ENCODE data around the gene HSF2BP.
"Not testable (repeated sequence)": the region's sequence is repeated elsewhere in the genome, so short reads cannot be mapped to it uniquely, and the experiment has no call there.

The HSF2BP gene

GRCh38 chr21:43596616-43597015 lies 62.7 kb downstream of the HSF2BP start:
- no peak for DNase-seq

DNA sequence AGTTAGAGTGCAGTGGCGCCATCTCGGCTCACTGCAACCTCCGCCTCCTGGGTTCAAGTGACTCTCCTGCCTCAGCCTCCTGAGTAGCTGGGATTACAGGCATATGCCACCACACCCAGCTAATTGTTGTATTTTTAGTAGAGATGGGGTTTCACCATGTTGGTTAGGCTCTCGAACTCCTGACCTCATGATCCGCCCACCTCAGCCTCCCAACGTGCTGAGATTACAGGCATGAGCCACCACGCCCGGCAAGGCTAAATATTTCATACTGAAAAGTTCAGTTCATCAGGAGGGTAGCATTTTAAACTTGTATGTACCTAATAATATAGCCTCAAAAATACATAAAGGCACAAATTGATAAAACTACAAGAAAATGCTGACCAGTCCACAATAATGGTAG lies 63.5 kb downstream of the HSF2BP start:
- DNase-seq, result not testable (repeated sequence)

- no peak for DNase-seq
Measured at GRCh38 chr21:43593078-43593477, 66.2 kb downstream of the HSF2BP start.

DNA sequence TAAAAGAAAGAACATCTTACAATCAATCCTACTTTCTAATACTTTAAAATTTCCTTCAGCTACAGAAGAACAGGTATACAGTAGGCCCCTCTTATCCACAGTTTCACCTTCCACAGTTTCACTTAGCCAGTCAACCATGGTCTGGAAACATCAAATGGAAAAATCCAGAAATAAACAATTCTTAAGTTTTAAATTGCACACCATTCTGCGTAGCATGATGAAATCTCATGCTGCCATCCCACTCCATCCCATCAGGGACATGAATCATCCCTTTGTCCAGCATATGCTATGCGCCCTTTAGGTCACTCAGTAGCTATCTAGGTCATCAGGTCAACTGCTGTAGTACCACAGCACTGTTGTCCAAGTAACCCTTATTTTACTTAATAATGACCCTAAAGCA lies 67.7 kb downstream of the HSF2BP start:
- DNase-seq, result no peak

GRCh38 chr21:43590194-43590593 lies 69.1 kb downstream of the HSF2BP start:
- no peak for DNase-seq

- no peak for DNase-seq
Measured at GRCh38 chr21:43588957-43589356, 70.3 kb downstream of the HSF2BP start.

DNA sequence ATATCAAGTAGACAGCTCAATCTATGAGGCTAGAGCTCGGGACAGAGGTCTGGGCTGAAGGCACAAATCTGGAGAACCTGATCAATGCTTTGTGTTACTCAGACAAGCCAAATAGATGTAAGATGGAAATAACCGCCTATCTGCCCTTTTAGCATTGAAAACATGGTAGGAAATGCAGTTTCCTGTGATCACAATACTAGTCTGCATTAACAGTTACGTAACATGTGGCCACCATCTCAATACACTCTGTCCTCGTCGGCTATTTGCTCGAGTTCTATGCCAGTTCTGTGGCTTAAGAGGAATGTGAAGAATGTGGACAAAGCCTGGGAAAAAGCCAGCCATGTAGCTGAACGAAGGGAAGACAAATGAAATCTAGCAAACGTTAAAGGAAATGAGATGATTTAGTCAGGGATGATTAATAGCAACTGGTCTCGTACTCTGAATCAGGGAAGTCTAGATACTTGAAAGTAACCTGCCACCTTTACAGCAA lies 73.3 kb downstream of the HSF2BP start:
- no peak for DNase-seq

DNA sequence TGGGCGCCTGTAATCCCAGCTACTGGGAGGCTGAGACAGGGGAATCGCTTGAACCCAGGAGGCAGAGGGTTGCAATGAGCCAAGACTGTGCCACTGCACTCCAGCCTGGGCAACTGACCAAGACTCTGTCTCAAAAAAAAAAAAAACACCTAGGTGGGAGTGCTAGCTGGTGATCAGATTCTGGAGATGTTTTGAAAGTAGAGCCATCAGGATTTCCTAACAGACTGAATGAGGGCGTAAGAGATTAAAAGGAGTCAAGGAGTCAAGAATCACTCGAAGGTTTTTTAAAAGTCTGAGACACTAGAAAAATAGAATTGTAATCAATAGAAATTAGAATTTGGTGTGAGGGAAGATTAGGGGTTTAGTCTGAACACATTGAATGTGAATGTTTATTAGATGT lies 73.8 kb downstream of the HSF2BP start:
- no peak for DNase-seq

DNA sequence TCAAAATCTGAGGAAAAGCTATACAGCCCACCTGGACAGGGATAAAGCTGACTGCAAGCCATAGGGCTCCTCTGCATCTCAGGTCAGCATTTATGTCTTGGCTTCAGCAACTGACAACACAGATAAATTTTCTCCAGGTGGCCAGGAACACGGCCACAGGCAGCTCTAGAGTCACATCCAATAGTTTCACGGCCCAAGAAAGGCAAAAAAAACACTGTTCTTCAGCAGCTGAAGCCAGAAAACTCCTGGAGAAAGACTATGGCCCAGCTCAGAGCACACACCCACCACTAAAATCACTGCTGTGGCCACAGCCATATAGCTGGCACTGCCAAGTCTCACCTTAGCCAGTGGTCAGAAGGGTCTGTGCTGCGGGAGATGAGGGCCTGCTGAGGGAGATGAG lies 77.8 kb downstream of the HSF2BP start:
- DNase-seq, result no peak

DNA sequence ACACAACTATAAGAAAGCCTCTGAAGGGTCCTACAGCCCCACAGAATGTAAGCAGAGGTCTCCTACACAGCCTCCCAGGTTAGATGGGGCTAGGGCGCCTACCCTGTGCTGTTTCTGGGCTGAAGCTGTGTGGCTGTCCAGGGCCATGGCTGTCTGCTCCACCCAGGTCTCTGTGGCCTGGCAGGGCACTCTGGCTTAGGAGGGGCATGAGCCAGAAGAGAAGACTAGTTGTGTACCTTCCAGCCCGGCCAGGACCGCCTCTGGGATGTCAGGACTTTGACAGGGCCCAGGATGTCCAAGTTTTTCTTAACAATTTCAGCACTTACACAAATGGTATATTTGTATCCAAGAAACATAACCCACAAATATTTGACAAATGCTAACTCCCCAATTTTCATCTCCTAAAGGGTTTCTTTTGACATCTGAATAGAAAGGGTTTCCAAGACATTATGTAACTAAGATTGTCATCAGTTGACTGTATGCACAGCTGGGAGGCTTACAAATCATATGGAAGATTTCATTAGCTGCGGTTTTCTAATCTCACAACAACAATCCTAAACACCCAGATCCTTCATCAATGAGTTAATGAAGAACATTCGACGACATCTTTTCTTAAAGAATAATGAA lies 80.5 kb downstream of the HSF2BP start:
- no peak for DNase-seq

GRCh38 chr21:43575473-43575844 lies 83.8 kb downstream of the HSF2BP start:
- DNase-seq, result no peak

- no peak for DNase-seq
Measured at GRCh38 chr21:43574741-43575472, 84.4 kb downstream of the HSF2BP start.

- no peak for DNase-seq
Measured at GRCh38 chr21:43573921-43574320, 85.4 kb downstream of the HSF2BP start.

DNA sequence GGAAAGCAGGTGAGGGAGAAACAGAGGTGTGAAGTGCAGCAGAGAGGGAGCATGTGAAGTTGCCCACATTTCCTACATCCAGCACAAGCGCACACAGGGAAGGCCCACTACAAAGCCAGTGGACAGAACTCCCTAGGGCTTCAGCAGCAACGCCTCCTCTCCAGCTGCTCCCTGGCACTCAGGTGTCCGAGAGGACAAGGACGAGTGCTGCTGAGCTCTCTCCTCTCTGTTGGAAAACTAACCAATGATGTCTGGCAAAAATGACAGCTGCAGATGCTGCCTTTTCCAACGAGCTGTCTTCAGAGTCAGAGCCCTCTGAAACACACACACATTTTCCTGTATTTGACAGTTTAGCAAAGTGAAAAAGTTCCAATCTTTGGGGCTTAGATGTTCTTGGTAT lies 86.8 kb downstream of the HSF2BP start:
- no peak for DNase-seq

GRCh38 chr21:43571976-43572375 lies 87.3 kb downstream of the HSF2BP start:
- DNase-seq, result no peak

- DNase-seq, result not testable (repeated sequence)
Measured at GRCh38 chr21:43570195-43570594, 89.1 kb downstream of the HSF2BP start.

- not testable (repeated sequence) for DNase-seq
Measured at GRCh38 chr21:43562451-43562850, 96.8 kb downstream of the HSF2BP start.

DNA sequence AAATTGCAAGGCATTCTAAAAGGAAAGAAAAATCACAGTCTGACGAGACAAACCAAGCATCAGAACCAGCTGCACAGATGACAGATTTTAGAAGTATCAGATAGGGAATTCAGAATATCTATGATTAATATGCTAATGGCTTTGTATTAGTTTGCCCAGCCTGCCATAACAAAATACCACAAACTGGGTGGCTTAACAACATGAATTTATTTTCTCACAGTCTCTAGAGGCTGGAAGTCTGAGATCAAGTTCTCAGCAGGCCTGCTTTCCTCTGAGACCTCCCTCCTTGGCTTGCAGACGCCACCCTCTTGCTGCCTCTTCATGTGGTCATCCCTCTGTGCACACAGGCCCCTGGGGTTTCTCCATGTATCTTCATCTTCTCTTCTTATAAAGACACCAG lies 118.7 kb downstream of the HSF2BP start:
- DNase-seq, result not testable (repeated sequence)

DNA sequence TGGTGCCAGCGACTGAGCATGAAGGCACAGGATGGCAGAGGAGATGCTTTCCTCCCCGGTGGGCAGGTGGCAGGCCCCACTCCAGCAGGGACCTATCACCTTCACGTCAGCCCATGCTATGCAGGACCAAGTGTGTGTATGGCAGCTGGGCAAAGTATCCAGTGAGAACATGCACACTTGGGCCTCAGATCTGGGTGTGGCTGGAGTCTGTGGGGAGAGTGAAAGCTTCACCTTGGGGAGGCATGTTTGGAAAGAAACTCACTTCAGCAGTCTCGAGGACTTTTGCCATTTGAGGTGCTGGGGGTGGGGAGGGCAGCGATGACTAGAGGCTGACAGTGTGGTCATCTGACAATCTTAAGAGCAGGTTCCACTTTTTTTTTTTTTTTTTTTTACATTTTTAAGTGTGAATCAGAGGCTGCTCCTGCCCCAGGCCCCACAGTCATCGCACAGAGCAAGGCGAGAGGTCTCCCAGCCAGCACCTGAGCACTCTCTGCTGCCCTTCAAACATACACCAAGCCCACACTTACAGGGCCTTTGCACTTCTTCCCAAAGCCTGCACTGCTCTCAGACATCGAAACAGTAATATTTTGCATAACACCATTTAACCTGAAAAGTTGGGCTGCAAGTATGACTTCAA lies 136.7 kb downstream of the HSF2BP start:
- DNase-seq, result not testable (repeated sequence)

DNA sequence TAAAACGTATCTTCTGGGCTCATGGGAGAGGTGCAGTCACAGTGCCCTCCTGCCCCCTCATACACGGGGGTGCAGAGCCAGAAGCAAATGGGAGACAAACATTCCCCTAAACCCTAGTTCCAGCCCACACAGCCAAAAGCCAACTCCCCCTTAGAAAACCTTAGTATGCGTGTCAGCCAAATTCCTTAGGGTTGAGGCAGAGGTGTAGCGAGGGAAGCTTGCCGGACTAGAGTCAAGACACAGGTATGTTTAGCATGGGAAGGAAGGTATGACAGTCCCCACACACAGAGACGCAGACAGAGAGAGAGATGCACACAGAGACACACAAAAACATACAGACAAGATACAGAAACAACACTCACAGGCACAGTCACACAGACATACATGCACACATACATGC lies 141.6 kb downstream of the HSF2BP start:
- not testable (repeated sequence) for DNase-seq

GRCh38 chr21:43516860-43517627 lies 142.2 kb downstream of the HSF2BP start:
- DNase-seq, result not testable (repeated sequence)

DNA sequence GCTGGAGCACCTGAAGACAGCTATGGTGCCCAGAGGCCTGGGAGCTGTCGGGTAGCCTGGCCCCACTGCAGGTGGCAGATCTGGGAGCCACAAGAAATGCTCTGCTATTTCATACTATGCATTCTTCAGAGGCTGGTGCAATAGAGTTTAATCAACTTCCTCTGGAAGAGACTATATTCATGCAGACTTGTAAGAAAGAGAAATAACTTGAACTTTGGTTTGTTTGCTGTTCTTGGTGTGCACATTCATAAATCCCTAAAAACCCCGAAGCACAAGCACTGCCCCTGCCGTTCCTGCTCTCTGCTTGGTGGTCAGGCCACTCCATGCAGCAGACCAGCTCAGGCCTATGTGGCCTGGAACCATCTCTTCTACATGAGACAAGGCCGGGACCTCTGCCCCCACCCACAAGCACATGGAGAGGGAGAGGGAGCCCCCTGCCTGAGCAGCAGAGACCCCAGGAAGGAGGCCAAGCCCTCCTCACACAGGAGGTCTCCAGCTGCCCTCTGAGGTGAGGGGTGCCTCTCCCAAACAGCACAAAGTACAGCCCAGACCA lies 142.9 kb downstream of the HSF2BP start:
- DNase-seq, result not testable (repeated sequence)

- not testable (repeated sequence) for DNase-seq
Measured at GRCh38 chr21:43514834-43515233, 144.5 kb downstream of the HSF2BP start.

Measured in activated CD4-positive, CD25-positive, alpha-beta regulatory T cell treated with anti-CD3 and anti-CD28 coated beads, Interleukin-2, amount 50 U/mL, for 72 hours (primary cell).